Activated CD8-positive, alpha-beta T cell treated with anti-CD3 and anti-CD28 coated beads for 36 hours (primary cell): ENCODE results near the gene ZBTB5. TPM values are rescaled to one million over a fixed set of nuclear protein-coding genes. Genes with fewer than 3 reads are reported as not detected.
"Not testable (repeated sequence)": the region's sequence is repeated elsewhere in the genome, so short reads cannot be mapped to it uniquely, and the experiment has no call there.

Experiments
- ATAC-seq: fragments of 200-7000 bp; cut with Tn5 transposase; one replicate; pipeline ENCODE4 v1.10.0; 2021; ENCODE audit warnings: mild to moderate bottlenecking, moderate library complexity
- CTCF ChIA-PET: fragments of 350-600 bp; sonication (Branson Sonifier 250); formaldehyde crosslinking; loops from one replicate; lab custom pipeline; 2021; ENCODE audit warnings: antibody characterized with exemption; lab: Charles Lee
- POLR2A ChIA-PET: fragments of 350-600 bp; sonication (Branson Sonifier 250); formaldehyde crosslinking; loops from one replicate; lab custom pipeline; 2021; ENCODE audit warnings: antibody characterized with exemption; lab: Charles Lee
- DNase-seq: peaks from one replicate; pipeline ENCODE4 v3.0.0-alpha.2; 2020
- H3K27ac Mint-ChIP-seq: one replicate; pipeline ENCODE4 v1.8.0; 2021; ENCODE audit warnings: mild to moderate bottlenecking, mixed read lengths
- H3K27me3 Mint-ChIP-seq: one replicate; pipeline ENCODE4 v1.8.0; 2021; ENCODE audit warnings: mixed read lengths
- H3K36me3 Mint-ChIP-seq: one replicate; pipeline ENCODE4 v1.8.0; 2021; ENCODE audit warnings: low read depth, mixed read lengths
- H3K4me1 Mint-ChIP-seq: one replicate; pipeline ENCODE4 v1.8.0; 2021; ENCODE audit warnings: low read depth, mixed read lengths
- H3K4me3 Mint-ChIP-seq: one replicate; pipeline ENCODE4 v1.8.0; 2021; ENCODE audit warnings: mild to moderate bottlenecking, moderate library complexity, mixed read lengths
- H3K9me3 Mint-ChIP-seq: one replicate; pipeline ENCODE4 v1.8.0; 2021; ENCODE audit warnings: mixed read lengths
- intact Hi-C: fragments of 100-400 bp; cut with micrococcal nuclease; formaldehyde crosslinking; loops from one replicate; pipeline ENCODE4 v1.10.0; 2022
- total RNA-seq, 2 experiments: library from RNA; stranded (reverse); gene quantifications; one replicate each; pipeline ENCODE4 v1.2.3, GENCODE V29; 2021
- TF ChIP-seq, protein P1 (sequence below): fragments of 200-600 bp; IDR thresholded peaks from one replicate; pipeline ENCODE4 v1.8.0; 2022; ENCODE audit warnings: antibody characterized with exemption, mild to moderate bottlenecking

The ZBTB5 gene, protein sequence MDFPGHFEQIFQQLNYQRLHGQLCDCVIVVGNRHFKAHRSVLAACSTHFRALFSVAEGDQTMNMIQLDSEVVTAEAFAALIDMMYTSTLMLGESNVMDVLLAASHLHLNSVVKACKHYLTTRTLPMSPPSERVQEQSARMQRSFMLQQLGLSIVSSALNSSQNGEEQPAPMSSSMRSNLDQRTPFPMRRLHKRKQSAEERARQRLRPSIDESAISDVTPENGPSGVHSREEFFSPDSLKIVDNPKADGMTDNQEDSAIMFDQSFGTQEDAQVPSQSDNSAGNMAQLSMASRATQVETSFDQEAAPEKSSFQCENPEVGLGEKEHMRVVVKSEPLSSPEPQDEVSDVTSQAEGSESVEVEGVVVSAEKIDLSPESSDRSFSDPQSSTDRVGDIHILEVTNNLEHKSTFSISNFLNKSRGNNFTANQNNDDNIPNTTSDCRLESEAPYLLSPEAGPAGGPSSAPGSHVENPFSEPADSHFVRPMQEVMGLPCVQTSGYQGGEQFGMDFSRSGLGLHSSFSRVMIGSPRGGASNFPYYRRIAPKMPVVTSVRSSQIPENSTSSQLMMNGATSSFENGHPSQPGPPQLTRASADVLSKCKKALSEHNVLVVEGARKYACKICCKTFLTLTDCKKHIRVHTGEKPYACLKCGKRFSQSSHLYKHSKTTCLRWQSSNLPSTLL
- total RNA-seq: 1 to 10 TPM; 8.6 to 8.8 TPM

- peaks cover 18% of the 10 kb centered on the region for H3K36me3 Mint-ChIP-seq
- H3K27me3 Mint-ChIP-seq: no peaks in the 10 kb centered on the region
Measured at GRCh38 chr9:37465249-37466036, at the start of gene ZBTB5. Gene ZBTB5, minus strand, starts transcription at chr9:37465450. Its CDS starts 22,899 bp downstream, at chr9:37442551.

GRCh38 chr9:37514999-37515398 lies 49.7 kb upstream of the ZBTB5 start:
- Mint-ChIP-seq H3K4me3 (no peak overlapping the region), H3K9me3 (no peaks in the 10 kb centered on the region), H3K36me3 (peaks cover 6% of the 10 kb centered on the region), H3K4me1 (peaks cover 3% of the 10 kb centered on the region), H3K27ac (no peak overlapping the region), H3K27me3 (no peaks in the 10 kb centered on the region)
- CTCF ChIA-PET: no interaction called here
- DNase-seq: no peak
- TF ChIP-seq, protein P1, sequence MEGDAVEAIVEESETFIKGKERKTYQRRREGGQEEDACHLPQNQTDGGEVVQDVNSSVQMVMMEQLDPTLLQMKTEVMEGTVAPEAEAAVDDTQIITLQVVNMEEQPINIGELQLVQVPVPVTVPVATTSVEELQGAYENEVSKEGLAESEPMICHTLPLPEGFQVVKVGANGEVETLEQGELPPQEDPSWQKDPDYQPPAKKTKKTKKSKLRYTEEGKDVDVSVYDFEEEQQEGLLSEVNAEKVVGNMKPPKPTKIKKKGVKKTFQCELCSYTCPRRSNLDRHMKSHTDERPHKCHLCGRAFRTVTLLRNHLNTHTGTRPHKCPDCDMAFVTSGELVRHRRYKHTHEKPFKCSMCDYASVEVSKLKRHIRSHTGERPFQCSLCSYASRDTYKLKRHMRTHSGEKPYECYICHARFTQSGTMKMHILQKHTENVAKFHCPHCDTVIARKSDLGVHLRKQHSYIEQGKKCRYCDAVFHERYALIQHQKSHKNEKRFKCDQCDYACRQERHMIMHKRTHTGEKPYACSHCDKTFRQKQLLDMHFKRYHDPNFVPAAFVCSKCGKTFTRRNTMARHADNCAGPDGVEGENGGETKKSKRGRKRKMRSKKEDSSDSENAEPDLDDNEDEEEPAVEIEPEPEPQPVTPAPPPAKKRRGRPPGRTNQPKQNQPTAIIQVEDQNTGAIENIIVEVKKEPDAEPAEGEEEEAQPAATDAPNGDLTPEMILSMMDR: no peak
- POLR2A ChIA-PET: interaction anchor here (1.0 to 1.1 kb wide), 2 partner anchors 73 to 286 kb away, joined by 3 read pairs; no protein-coding TSS in a partner anchor
- ATAC-seq: no peak
- intact Hi-C loops: loop anchor here (10.0 kb wide), 1 partner anchor 60 kb away; no protein-coding TSS in a partner anchor

More at GRCh38 chr9:37465249-37466036, at the start of gene ZBTB5:
- Mint-ChIP-seq H3K4me1 (peaks cover 31% of the 10 kb centered on the region), H3K4me3 (peak within 1 kb of the TSS; percentile 97), H3K9me3 (no peaks in the 10 kb centered on the region), H3K27ac (peak within 1 kb of the TSS; percentile 98)
- DNase-seq: peak; percentile 100
- TF ChIP-seq, protein P1: no peak
- ATAC-seq: peak; percentile 79
- intact Hi-C loops: loop anchor here (2.0 to 10.0 kb wide), 2 partner anchors 17 to 51 kb away; no protein-coding TSS in a partner anchor
- ChIA-PET POLR2A (interaction anchor here (1.0 to 2.5 kb wide), 12 partner anchors 10 to 320 kb away, joined by 3 to 42 read pairs (median 4); partner anchors contain the start of genes EXOSC3, POLR1E and TOMM5), CTCF (interaction anchor here (1.3 to 1.7 kb wide), 3 partner anchors 15 to 59 kb away, joined by 3 to 6 read pairs (median 5); partner anchors contain the start of gene POLR1E)

DNA sequence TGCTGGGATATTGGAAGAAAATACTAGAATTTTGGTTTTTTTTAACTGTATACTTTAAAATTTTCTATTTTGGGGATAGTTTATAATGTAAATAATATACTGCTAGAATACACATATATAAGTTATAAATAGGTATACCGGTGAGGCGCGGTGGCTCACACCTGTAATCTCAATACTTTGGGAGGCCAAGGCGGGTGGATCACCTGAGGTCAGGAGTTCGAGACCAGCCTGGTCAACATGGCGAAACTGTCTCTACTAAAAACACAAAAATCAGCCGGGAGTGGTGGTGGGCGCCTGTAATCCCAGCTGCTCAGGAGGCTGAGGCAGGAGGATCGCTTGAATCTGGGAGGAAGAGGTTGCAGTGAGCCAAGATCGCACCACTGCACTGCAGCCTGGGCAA lies 49.2 kb upstream of the ZBTB5 start:
- intact Hi-C loops: loop anchor here (10.0 kb wide), 1 partner anchor 60 kb away; no protein-coding TSS in a partner anchor
- H3K4me1 Mint-ChIP-seq, H3K36me3 Mint-ChIP-seq, ATAC-seq, CTCF ChIA-PET, H3K4me3 Mint-ChIP-seq, H3K27ac Mint-ChIP-seq, H3K9me3 Mint-ChIP-seq, DNase-seq, H3K27me3 Mint-ChIP-seq: not testable (repeated sequence)
- POLR2A ChIA-PET: interaction anchor here (0.5 to 1.0 kb wide), 3 partner anchors 54 to 351 kb away, joined by 3 read pairs; no protein-coding TSS in a partner anchor

- Mint-ChIP-seq H3K36me3 (peaks cover 3% of the 10 kb centered on the region), H3K27me3 (no peaks in the 10 kb centered on the region), H3K4me3 (no peak overlapping the region), H3K9me3 (no peaks in the 10 kb centered on the region), H3K27ac (no peak overlapping the region), H3K4me1 (peaks cover 3% of the 10 kb centered on the region)
- ATAC-seq (peak; percentile 38), DNase-seq (peak; percentile 24)
- intact Hi-C loops: loop anchor here (10.0 kb wide), 1 partner anchor 58 kb away; no protein-coding TSS in a partner anchor
- ChIA-PET POLR2A (interaction anchor here (0.6 to 2.1 kb wide), 2 partner anchors 14 to 18 kb away, joined by 3 to 10 read pairs; no protein-coding TSS in a partner anchor), CTCF (no interaction called here)
- TF ChIP-seq, protein P1: no peak
Measured at GRCh38 chr9:37512437-37512836, 47.2 kb upstream of the ZBTB5 start.
